HG03095 (cell line): ENCODE data around the gene FASTK.

ENCODE experiments used
- ATAC-seq: cut with Tn5 transposase; IDR thresholded peaks from one replicate; pipeline ENCODE4 v1.9.1; 2021; ENCODE audit warnings: moderate library complexity; ENCODE audit not compliant: unreplicated experiment

The FASTK gene

GRCh38 chr7:151118108-151119054 lies 37.8 kb upstream of the FASTK start:
- ATAC-seq: no peak

- no peak for ATAC-seq
Observed at GRCh38 chr7:151117565-151117964, 37.0 kb upstream of the FASTK start.

- no peak for ATAC-seq
Observed at GRCh38 chr7:151116603-151117440, 36.2 kb upstream of the FASTK start.

GRCh38 chr7:151115836-151116418 lies 35.3 kb upstream of the FASTK start:
- no peak for ATAC-seq

- ATAC-seq: no peak
Observed at GRCh38 chr7:151115121-151115835, 34.7 kb upstream of the FASTK start.

GRCh38 chr7:151114151-151115090 lies 33.8 kb upstream of the FASTK start:
- ATAC-seq: no peak

- ATAC-seq: no peak
Observed at GRCh38 chr7:151113344-151114150, 32.9 kb upstream of the FASTK start.

GRCh38 chr7:151110941-151111645 lies 30.5 kb upstream of the FASTK start:
- ATAC-seq: peak; percentile 83

GRCh38 chr7:151110236-151110940 lies 29.8 kb upstream of the FASTK start:
- no peak for ATAC-seq

- ATAC-seq: no peak
Observed at GRCh38 chr7:151109094-151110048, 28.8 kb upstream of the FASTK start.

GRCh38 chr7:151107882-151108281 lies 27.3 kb upstream of the FASTK start:
- ATAC-seq: no peak

GRCh38 chr7:151104411-151105235 lies 24.0 kb upstream of the FASTK start:
- no peak for ATAC-seq

- ATAC-seq: no peak
Observed at GRCh38 chr7:151103973-151104372, 23.4 kb upstream of the FASTK start.

GRCh38 chr7:151102991-151103390 lies 22.4 kb upstream of the FASTK start:
- no peak for ATAC-seq

- no peak for ATAC-seq
Observed at GRCh38 chr7:151101621-151102396, 21.2 kb upstream of the FASTK start.
